Measurements from ENCODE around the gene ASTN2. TPM values are rescaled to one million over a fixed set of nuclear protein-coding genes. Genes with fewer than 3 reads are reported as not detected.

Gene ASTN2
- total RNA-seq, 1 donor = 5.6 TPM

DNA sequence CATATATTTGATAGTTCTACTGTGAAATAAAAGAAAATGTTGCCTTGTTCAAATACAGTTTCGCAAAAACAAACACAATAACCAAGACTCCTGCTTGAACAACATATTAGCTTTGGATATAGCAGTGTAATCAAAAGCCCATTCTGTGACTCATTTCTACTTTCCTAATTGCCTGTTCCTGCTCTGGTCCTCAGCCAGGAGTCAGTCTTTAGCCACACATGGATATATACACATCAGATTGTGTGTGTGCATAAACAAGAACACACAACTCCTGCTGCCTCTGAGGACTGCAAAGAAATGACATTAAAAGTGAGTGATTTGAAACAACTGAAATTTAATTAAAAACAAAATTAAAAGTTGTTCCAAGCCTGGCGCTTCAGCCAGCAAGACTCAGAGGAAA lies 393.0 kb downstream of the ASTN2 start:
- H3K4me3 ChIP-seq (ENCODE audit: low read depth, low read length) = no peak overlapping the region
- no peak for DNase-seq (ENCODE audit: low read depth)
- no peak for TF ChIP-seq CTCF (IDR thresholded peaks at IDR 0.05; ENCODE audit: insufficient read depth, low read length)

- no peak for TF ChIP-seq CTCF (IDR thresholded peaks at IDR 0.05; ENCODE audit: insufficient read depth, low read length)
- H3K4me3 ChIP-seq (ENCODE audit: low read depth, low read length) = no peak overlapping the region
- no peak for DNase-seq (ENCODE audit: low read depth)
Measured at GRCh38 chr9:117018966-117019617, 395.8 kb downstream of the ASTN2 start.

DNA sequence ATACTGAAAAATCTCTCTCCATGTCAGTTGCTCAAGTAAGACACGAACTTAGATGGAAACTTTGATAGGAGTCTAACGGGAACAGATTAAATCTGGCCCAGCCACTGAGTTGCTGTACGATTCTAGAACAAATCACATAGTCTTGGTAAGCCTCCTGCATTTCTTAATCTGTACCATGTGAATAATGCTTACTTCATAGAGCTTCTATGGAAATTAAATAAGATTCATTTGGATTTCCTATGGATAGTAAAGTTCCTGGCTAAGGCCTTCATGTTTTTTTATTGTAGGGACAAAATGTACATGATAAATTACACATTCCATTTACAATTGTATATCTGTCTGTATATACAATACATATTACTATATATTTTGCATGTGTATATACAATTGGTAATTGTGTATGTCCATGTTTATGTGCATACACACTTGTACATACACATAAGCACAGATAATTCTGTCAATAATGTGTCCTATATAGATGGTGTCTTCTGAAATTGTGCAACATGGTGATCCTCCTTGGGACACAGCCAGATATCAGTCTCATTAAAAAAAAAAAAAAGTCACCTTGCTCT lies 397.4 kb downstream of the ASTN2 start:
- H3K4me3 ChIP-seq (ENCODE audit: low read depth, low read length) = no peak overlapping the region
- no peak for TF ChIP-seq CTCF (IDR thresholded peaks at IDR 0.05; ENCODE audit: insufficient read depth, low read length)
- no peak for DNase-seq (ENCODE audit: low read depth)

GRCh38 chr9:117014061-117014460 lies 400.8 kb downstream of the ASTN2 start:
- no peak overlapping the region for H3K4me3 ChIP-seq (ENCODE audit: low read depth, low read length)
- no peak for TF ChIP-seq CTCF (IDR thresholded peaks at IDR 0.05; ENCODE audit: insufficient read depth, low read length)
- no peak for DNase-seq (ENCODE audit: low read depth)

DNA sequence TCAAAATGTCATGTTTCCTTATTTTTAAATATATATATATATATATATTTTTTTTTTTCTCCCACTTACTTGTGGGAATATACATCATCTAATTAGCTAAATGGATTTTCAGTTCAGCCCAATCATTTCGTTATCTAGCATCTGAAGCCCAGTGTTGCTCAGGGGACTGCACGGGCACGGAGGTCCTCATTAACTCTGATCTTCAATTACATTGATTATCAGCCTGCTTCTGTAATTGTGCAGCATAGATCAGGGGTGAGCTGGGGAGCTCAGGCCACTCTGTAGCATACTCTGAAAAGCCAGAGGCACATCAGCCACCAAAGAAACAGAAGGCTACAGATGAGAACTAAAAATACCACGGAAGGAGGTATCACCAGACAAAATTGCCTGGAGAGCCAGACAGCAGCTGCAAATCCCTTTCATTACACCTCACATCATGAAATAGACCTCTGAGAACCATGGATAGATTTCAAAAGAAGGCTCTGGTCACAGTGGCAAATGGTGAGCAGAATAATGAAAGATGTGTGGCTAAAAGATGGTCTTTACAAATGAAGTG lies 401.3 kb downstream of the ASTN2 start:
- no peak for DNase-seq (ENCODE audit: low read depth)
- no peak overlapping the region for H3K4me3 ChIP-seq (ENCODE audit: low read depth, low read length)
- no peak for TF ChIP-seq CTCF (IDR thresholded peaks at IDR 0.05; ENCODE audit: insufficient read depth, low read length)

DNA sequence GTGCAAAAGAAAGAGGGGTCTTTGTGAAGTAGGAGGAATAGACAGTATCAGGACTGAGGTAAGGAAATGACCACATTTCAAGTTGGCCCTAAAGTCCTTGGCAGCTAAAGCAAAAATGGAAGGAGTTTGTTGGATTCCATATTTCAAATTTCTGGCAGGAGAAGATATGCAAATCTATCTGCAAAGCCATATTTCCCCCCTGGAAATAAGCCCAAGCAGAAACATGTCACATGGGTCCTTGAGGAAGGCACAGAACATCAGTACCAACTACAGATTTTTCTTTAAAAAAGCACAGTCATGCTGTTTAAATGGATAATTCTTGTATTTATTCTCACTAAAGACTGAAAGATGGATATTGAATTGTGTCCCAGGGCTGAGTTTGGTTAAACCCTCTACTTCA lies 404.8 kb downstream of the ASTN2 start:
- TF ChIP-seq CTCF (IDR thresholded peaks at IDR 0.05; ENCODE audit: insufficient read depth, low read length) = no peak
- DNase-seq (ENCODE audit: low read depth) = no peak
- H3K4me3 ChIP-seq (ENCODE audit: low read depth, low read length) = no peak overlapping the region

All from fibroblast of the aortic adventitia (primary cell).